Pons (tissue), 1 donor: ENCODE data around the gene MDM4.
"Not testable (repeated sequence)": the region's sequence is repeated elsewhere in the genome, so short reads cannot be mapped to it uniquely, and the experiment has no call there.

Experiments
- DNase-seq: peaks from one replicate; pipeline ENCODE4 v3.0.0-alpha.2; 2016; ENCODE audit warnings: low spot score

Gene MDM4

DNA sequence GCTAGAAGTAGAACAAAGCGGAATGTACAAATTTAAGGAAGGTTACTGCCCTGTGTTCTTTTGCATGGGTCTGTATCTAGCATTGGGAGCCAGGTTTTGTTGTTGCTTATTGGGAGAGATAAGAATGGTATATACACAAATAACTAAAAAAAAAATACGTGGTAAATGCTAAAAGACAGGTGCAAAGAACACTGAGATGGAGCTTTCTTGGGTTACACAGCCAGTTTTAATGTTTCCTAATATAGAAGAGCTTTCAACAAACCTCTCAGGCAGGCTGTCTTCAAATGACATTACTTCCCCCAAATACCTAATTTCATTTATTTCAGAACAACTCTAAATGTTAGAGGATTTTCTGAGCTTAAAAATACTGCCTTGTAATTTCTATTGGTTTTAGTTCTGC is 1.4 kb upstream of the MDM4 start:
- no peak for DNase-seq

DNA sequence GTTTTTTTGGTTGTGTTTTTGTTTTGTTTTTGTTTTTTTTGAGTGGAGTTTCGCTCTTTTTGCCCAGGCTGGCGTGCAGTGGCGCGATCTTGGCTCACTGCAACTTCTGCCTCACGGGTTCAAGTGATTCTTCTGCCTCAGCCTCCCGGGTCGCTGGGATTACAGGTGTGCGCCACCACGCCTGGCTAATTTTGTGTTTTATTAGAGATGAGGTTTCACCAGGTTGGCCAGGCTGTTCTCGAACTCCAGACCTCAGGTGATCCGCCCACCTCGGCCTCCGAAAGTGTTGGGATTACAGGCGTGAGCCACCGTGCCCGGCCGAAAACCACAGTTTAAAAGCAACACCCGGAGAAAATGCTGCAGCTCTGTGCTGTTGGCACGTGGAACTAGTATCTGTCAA is 1.2 kb downstream of the MDM4 start:
- not testable (repeated sequence) for DNase-seq

DNA sequence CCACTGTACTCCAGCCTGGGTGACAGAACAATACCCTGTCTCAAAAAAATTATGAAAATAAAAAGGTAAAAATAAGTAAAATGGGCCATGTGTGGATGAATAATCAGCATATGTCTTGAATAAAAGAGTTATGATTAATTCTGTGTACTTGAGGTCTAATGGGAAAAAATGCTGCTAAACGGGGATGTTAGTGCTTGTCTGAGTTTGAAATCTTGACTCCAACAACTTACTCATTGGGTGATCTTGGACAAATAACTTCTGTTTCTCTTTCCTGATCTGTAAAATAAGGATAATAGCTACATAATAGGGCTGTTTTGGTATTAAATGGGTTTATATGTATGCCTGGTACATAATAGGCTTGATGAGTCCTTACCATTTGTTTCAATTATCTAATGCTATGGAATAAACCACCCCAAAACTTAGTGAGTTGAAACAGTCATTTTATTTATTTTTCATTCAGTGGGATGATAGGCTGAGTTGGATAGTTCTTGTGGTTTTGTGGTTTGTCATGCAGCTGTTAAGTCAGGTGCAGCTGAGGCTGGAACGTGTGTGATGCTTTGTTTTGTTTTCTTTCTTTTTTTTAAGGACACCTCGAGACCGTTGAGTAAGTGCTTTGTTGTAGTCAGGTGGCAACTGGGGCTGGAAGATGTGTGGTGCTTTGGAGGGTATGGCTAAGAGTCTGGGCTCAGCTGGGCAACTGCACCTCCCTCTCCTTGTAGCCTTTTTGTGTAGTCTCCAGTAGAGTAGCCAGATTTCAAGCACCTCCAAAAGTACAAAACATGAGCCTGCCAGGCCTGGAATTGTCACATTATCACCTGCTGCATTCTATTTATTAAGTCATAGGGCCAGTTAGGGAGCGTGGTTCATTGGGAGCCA is 4.9 kb downstream of the MDM4 start:
- DNase-seq = no peak

DNA sequence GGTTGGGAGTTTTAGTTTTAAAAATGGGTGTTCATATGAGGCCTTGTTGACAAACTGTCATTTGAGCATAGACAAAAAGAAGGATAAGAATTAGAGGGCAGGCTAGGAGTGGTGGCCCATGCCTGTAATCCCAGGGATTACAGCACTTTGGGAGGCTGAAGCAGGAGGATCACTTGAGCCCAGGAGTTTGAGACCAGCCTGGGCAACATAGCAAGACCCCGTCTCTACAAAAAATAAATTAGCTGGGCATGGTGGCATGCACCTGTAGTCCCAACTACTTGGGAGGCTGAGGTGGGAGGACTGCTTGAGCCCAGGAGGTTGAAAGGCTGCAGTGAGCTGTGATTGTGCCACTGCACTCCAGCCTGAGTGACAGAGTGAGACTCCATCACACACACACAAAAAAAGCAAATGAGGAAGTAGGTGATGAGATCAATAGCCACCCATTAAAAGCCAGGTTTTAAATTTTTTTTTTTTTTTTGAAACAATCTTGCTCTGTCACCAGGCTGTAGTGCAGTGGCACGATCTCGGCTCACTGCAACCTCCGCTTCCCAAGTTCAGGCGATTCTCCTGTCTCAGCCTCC is 5.8 kb downstream of the MDM4 start:
- DNase-seq = not testable (repeated sequence)

DNA sequence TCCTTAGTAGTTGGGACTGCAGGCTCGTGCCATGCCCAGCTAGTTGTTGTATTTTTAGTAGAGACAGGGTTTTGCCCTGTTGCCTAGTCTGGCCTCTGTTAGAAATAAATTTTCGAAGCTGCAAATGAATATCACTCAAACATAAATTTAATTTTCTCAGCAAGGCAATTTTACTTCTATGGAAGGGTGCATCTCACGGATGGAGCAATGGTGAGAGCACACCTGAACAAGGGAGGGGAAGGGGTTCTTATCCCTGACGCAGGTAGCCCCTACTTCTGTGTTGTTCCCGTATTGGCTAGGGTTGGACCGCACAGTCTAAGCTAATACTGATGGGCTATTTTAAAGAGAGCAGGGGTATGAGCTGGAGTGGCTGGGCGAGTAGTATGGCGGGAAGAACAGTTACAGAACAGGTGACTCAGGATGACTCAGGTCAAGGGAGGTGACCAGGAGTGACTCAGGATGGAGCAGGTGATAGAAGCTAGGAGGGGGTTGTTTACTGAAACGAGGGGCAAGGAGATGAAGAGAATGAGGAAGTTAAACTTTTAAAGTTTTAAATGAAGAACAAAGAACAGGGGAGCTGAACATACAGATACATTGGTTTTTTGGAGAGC is 7.5 kb downstream of the MDM4 start:
- no peak for DNase-seq

DNA sequence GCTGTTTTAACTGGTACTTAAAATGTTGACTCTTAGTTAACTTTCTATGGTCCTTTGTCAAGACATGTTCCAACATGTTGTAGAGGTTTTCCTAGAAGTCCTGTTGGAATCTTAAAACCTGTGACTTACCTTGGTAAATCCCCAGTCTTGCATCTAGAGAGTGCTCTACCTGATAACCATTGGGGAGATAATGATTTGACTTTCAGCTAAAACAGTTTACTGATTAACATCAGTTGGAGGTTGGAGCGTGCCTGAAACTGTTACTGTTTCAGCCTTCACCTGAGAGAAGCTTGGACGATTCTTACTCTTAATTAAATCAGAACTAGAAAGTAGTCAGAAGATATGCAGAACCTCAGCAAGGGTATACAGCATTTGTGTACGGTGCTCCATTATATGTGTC is 8.8 kb downstream of the MDM4 start:
- DNase-seq = no peak

DNA sequence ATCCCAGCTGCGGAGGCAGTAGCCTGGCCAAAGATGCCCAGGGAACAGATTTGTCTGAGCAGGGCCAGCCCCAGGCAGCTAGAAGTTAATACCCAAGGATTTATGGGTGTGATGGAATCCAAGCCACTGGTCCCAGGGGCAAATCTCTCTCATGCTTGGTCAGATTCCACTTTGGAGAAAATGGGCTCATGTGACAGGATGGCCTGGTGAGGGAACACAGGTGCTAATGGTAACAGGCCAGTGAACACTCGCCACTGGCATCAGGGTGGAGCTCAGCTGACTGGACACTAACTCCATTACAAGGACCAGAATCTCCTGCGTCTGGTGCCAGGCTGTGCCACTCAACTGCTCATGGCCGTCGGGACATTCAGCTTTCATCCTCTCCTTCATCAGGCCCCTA is 12.0 kb downstream of the MDM4 start:
- no peak for DNase-seq

DNA sequence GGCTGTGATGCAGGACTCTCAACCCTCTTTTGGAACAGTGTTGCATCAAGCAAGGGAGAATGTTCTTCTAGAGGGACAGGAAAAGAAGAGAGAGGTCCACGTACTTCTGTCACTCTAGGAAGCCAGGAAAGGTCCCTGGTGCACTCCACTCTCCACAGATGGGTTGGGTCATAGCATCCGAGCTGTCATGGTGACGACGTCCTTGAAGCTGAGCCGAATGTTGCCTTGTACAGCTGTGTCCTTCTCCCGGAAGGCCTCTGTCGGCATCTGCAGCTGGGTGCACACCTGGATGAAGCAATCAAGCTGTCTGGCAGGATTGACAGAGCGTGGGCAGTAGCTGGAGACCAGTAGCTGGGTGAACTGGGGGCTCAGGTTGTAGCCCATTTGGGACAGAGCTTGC is 12.5 kb downstream of the MDM4 start:
- DNase-seq = no peak

DNA sequence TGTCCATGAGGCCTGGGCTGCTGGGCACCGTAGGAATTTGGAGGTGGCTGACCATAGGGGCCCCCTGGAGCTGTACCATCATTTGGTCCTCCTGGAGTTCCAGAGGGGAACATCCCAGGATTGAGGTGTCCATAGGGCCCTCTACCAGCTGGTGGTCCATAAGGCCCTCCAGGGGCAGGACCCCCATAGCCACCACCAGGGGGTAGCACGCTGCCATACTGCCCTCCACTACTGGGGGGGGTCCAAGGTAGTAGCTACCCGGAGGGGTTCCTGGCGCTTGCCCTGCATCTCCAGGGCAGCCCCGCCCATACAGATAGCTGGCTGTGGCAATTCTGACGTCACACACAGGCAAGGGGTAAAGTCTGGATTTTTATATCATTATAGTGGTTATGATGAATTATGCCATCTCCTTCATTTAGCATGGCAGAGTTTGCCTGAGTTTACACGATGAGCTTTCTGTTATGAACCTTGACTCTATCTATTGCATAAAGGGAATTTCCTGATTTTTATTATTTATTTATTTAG is 13.2 kb downstream of the MDM4 start:
- no peak for DNase-seq

DNA sequence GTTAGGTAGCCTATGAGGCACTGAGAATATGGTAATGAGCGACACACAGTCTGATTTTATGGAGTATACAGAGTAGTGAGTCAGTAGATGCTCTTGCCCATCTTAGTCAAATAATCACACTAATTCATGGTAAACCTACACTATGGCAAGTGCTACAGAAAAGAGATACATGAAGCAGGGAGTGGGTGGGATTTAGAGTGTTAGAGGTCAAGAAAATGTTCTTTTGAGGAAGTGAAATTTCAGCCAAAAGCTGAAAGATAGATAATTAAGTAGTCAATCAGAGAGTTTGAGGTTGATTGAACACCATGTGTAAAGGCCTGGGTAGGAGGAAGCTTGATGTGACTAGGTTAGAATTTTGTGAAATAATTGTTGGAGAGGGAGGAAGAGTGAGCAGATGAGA is 14.7 kb downstream of the MDM4 start:
- no peak for DNase-seq

DNA sequence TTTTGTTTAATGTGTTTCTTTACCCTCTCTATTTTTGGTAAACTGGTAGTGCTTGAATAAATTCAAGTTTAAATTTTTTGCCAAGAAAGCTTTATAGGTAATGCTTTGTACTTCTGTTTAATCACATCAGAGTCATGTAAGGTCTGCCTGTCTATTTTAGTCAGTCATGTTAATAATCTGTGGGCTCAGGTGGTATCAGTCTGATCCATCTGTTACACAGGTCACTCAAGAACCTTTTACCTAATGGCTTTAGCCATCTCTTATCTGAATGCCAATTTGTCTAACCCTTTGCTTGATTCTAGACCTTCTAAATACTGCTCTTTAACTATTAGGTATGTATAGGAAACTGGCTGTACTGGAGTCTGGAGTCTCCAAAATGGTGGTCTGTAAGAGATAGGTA is 16.6 kb downstream of the MDM4 start:
- no peak for DNase-seq

DNA sequence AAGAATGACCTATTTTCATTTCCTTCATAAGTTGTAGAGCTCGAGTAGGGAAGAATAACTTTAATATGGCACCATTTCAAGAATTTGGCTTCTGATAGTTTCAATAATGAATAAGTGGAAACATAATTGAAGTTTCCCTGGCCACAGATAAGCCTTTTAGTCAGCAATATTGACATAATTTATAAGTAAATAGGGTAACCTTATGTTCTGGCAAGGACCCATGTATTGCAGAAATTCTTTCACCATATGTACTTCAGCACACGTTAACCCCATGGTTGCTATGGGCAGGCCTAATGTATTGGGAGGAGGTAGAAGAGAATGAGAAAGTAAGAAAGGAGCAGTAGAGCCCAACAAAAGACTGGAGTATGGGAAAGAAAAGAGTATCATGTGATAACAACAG is 25.4 kb downstream of the MDM4 start:
- no peak for DNase-seq

DNA sequence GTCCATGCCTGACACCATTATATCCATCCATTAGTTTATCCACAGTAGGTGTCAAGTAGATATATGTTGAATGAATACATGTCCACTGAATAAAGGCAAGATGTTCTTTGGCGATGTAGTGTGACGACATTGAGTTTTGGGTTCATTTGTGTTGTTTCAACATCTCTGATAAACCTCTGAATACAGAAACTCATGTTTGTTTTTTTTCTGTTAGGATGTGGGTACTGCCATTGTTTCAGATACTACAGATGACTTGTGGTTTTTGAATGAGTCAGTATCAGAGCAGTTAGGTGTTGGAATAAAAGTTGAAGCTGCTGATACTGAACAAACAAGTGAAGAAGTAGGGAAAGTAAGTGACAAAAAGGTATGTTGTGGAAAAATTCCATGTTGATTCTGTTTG is 28.1 kb downstream of the MDM4 start:
- DNase-seq = no peak

DNA sequence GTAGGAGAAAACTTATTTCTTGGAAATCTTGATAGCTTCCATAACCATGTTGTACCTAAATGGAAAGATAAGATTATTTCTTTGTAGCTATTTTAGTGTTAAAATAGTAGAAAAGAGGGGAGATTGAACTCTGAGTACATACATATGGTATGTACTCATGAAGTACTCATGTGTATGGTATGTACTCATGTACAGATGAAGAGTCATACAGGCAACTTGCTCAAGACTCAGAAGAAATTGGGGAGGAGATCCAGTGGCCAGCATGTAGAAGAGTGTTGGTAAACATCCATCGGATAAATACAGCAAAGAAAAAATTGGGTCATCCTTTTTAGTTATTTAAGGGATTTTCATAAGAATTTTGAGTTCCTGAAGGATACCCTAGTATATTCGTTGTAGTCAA is 29.0 kb downstream of the MDM4 start:
- DNase-seq = no peak

DNA sequence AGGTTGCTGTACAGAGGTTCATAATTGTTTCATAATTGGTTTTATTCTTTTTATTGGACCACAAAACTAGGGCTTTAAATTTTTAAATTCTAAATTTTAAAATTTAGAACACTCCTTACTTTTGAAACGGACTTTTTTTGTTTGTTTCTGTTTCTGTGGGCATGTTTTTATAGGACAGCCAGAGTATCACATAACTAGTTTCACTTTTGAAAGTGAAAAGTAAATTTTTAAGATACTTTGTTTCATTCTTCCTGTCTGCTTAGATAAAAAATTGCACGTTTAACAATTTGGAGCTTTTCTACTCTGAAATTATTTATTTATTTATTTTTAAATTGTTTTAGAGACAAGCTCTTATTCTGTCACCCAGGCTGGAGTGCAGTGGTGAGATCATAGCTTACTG is 29.7 kb downstream of the MDM4 start:
- DNase-seq = no peak

DNA sequence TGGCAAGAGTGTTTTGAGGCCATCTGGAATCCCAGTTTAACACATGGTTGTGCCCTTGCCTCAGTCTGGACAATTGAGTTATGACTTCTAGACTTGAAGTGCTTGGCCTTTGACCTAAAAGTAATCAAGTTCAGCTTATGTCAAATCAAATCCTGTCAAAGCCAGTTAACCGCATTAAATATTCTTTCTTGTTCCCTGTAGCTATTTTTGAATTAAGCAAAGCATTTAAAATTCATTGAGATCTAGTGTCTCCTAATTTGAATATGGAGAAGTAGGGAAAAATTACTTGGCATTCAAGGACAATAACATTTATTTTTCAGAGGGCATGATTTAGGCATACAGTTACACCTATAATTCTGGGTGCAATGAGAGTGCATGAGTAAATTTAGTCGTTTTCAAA is 32.1 kb downstream of the MDM4 start:
- DNase-seq = no peak

DNA sequence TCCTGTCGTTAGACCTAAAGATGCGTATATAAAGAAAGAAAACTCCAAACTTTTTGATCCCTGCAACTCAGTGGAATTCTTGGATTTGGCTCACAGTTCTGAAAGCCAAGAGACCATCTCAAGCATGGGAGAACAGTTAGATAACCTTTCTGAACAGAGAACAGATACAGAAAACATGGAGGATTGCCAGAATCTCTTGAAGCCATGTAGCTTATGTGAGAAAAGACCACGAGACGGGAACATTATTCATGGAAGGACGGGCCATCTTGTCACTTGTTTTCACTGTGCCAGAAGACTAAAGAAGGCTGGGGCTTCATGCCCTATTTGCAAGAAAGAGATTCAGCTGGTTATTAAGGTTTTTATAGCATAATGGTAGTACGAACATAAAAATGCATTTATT is 33.1 kb downstream of the MDM4 start:
- no peak for DNase-seq

DNA sequence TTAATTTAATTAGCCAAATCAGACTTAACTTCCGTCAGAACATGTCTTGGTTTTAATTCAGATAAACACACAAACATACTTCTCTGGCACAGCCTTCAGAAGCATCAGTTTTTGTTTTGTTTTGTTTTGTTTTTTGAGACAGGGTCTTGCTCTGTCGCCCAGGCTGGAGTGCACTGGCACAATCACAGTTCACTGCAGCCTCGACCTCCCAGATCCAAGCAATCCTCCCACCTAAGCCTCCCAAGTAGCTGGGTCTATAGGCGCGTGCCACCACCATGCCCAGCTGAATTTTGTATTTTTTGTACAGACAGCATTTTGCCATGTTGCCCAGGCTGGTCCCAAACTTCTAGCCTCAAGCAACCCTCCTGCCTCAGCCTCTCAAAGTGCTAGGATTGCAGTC is 34.7 kb downstream of the MDM4 start:
- no peak for DNase-seq

DNA sequence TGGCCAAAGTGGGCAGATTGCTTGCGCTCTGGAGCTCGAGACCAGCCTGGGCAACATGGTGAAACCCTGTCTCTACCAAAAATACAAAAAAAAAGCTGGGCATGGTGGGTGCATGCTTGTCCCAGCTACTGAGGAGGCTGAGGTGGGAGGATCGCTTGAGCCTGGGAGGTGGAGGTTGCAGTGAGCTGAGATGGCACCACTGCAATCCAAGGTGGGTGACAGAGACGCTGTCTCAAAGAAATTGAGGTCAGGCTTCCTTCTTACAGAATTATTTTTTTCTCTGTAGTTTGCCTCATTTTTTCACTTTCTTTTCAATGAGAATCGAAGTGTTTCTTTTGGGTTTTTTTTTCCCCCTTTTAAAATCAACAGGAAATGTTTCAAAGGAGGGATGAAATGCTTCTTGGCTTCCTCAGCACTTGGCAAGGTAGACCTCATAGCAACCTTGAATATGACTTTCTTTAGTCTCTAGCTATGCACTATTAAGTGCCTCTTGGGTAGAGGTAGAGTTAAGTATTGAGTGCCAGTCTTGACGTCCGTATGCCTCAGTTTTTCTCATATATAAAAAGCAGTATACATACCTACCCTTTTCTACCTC is 40.3 kb downstream of the MDM4 start:
- DNase-seq = no peak

DNA sequence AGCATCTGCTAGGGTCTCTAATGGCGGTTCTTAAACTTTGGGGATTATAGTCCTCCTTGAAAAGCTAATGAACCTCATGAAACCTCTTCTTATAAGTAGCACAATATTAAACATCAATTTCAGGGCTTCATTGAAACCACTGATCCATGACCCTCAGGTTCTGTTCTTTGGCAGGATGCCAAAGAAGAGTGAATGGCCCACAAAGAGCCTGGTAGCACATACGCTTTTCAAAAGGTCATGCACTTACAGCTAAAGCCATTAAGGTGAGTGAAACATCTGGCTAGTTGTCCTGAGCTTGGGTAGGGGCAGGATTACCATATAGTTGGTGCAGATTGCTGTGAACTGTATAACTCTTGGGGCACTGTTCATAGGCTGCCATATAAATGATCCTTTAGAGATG is 42.3 kb downstream of the MDM4 start:
- no peak for DNase-seq

DNA sequence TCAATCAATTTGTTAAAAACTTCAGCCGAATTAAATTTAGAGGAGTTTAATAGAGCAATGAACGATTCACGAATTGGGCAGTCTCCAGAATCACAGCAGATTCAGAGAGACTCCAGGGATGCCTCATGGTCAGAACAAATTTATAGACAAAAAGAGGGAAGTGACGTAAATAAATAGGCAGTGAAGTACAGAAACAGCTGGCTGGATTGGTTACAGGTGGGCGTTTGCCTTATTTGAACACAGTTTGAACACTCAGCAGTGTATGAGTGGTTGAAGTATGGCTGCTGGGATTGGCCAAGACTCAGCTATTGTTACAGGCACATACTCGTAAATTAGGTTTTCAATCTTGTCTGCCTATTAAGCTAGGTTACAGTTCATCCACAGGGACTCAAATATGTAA is 43.8 kb downstream of the MDM4 start:
- not testable (repeated sequence) for DNase-seq

DNA sequence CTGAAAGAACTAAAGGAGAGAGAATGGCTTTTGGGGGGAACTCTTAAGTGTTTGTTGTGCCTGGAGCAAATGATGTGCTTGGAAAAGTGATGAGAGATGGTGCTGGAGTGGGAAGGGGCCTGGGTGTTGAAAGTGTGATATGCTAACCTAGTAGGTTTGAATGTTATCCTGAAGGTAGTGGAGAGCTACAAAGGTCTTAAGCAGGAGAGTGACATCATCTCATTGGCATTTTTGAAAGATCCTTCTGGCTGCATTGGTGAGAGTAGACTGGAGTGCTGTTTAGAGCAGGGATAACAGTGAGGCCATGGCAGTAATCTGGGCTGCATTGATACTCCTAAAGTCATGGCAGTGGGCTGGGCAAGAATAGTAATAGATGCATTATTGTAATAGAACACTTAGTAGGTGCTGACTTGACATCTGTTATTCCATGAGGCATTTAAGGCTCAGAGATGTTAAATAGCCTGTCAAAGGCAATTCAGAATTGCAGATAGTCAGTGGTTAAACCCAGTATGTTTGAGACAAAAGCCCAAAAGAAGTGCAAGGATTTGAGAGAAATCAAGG is 44.5 kb downstream of the MDM4 start:
- DNase-seq = no peak
